GM19328 (cell line): Measurements from ENCODE around the gene UGT1A7.

ENCODE experiments used
- ATAC-seq: cut with Tn5 transposase; IDR thresholded peaks from one replicate; pipeline ENCODE4 v1.9.1; 2021; ENCODE audit warnings: mild to moderate bottlenecking, moderate library complexity; ENCODE audit not compliant: unreplicated experiment

Gene UGT1A7

GRCh38 chr2:233794128-233794658, 112.5 kb downstream of the UGT1A7 start:
- ATAC-seq = no peak

- ATAC-seq = no peak
Observed at GRCh38 chr2:233795735-233796171, 114.1 kb downstream of the UGT1A7 start.

GRCh38 chr2:233796254-233796653, 114.6 kb downstream of the UGT1A7 start:
- ATAC-seq = no peak

GRCh38 chr2:233798335-233799086, 116.8 kb downstream of the UGT1A7 start:
- no peak for ATAC-seq

- no peak for ATAC-seq
Observed at GRCh38 chr2:233799087-233799665, 117.5 kb downstream of the UGT1A7 start.

- ATAC-seq = no peak
Observed at GRCh38 chr2:233799716-233800115, 118.0 kb downstream of the UGT1A7 start.

- no peak for ATAC-seq
Observed at GRCh38 chr2:233800208-233800607, 118.5 kb downstream of the UGT1A7 start.

GRCh38 chr2:233801357-233802131, 119.8 kb downstream of the UGT1A7 start:
- ATAC-seq = no peak

GRCh38 chr2:233802132-233802815, 120.6 kb downstream of the UGT1A7 start:
- ATAC-seq = no peak

- no peak for ATAC-seq
Observed at GRCh38 chr2:233803292-233803911, 121.7 kb downstream of the UGT1A7 start.

GRCh38 chr2:233803994-233804393, 122.3 kb downstream of the UGT1A7 start:
- ATAC-seq = no peak

GRCh38 chr2:233807215-233807865, 125.6 kb downstream of the UGT1A7 start:
- no peak for ATAC-seq

GRCh38 chr2:233807966-233808935, 126.5 kb downstream of the UGT1A7 start:
- no peak for ATAC-seq

- ATAC-seq = no peak
Observed at GRCh38 chr2:233810385-233810784, 128.7 kb downstream of the UGT1A7 start.

- ATAC-seq = no peak
Observed at GRCh38 chr2:233811087-233811486, 129.4 kb downstream of the UGT1A7 start.

- ATAC-seq = no peak
Observed at GRCh38 chr2:233811732-233812131, 130.0 kb downstream of the UGT1A7 start.

GRCh38 chr2:233813236-233814055, 131.7 kb downstream of the UGT1A7 start:
- no peak for ATAC-seq
